Lower lobe of right lung (tissue), 2 donors: ENCODE data around the gene TLX1. TPM values are rescaled to one million over a fixed set of nuclear protein-coding genes. Genes with fewer than 3 reads are reported as not detected.

ENCODE experiments used
- ATAC-seq, 2 donors: fragments of 200-7000 bp; cut with Tn5 transposase; one replicate each; pipeline ENCODE4 v1.9.1; 2020 to 2022; ENCODE audit warnings: mild to moderate bottlenecking in 2 of 2, moderate library complexity in 2 of 2
- DNase-seq: peaks from one replicate; pipeline ENCODE4 v3.0.0-alpha.2; 2020
- H3K27ac ChIP-seq: fragments of 200-600 bp; one replicate; pipeline ENCODE4 v1.8.0; 2022
- H3K27me3 ChIP-seq: fragments of 200-600 bp; one replicate; pipeline ENCODE4 v1.8.0; 2022; ENCODE audit warnings: low read depth
- H3K36me3 ChIP-seq: fragments of 200-600 bp; one replicate; pipeline ENCODE4 v1.8.0; 2022; ENCODE audit warnings: mild to moderate bottlenecking
- H3K4me1 ChIP-seq: fragments of 200-600 bp; one replicate; pipeline ENCODE4 v1.8.0; 2022
- H3K4me3 ChIP-seq: fragments of 200-600 bp; one replicate; pipeline ENCODE4 v1.8.0; 2022; ENCODE audit warnings: mild to moderate bottlenecking
- H3K9me3 ChIP-seq: fragments of 200-600 bp; one replicate; pipeline ENCODE4 v1.8.0; 2022
- CTCF ChIP-seq: fragments of 200-600 bp; IDR thresholded peaks from one replicate; pipeline ENCODE4 v1.8.0; 2022; ENCODE audit warnings: antibody characterized with exemption, mild to moderate bottlenecking
- intact Hi-C: fragments of 100-400 bp; cut with DNase I; formaldehyde crosslinking; loops from one replicate; pipeline ENCODE4 v1.11.0; 2022
- total RNA-seq: library from RNA; stranded (reverse); fragmentation: NEBNext Ultra II Directional; extraction: Animal tissue kit (Norgen Biotek cat#: 25700); gene quantifications from one replicate; pipeline ENCODE4 v1.2.1, GENCODE V29; 2021
- donor health status: DM: no; HTN: yes; CAD: no; lungs with severe emphysema.

The TLX1 gene
- total RNA-seq, 1 donor from 2014 or later = not detected

GRCh38 chr10:101132636-101133473, 1.8 kb downstream of the TLX1 start:
- Histone ChIP-seq H3K27ac (no peak overlapping the region), H3K27me3 (peaks cover 100% of the 10 kb centered on the region), H3K36me3 (no peaks in the 10 kb centered on the region), H3K4me3 (no peak overlapping the region), H3K4me1 (peaks cover 44% of the 10 kb centered on the region), H3K9me3 (no peaks in the 10 kb centered on the region)
- DNase-seq = no peak
- no peak for TF ChIP-seq CTCF
- ATAC-seq = no peak
- intact Hi-C loops = no loop called here

GRCh38 chr10:101133489-101134298, 2.6 kb downstream of the TLX1 start:
- ATAC-seq (no peak), DNase-seq (no peak)
- no peaks in the 10 kb centered on the region for H3K9me3 ChIP-seq
- no peaks in the 10 kb centered on the region for H3K36me3 ChIP-seq
- TF ChIP-seq CTCF = no peak
- no peak overlapping the region for H3K4me3 ChIP-seq
- H3K27me3 ChIP-seq = peaks cover 100% of the 10 kb centered on the region
- H3K4me1 ChIP-seq = peaks cover 44% of the 10 kb centered on the region
- intact Hi-C loops = no loop called here
- H3K27ac ChIP-seq = no peak overlapping the region

GRCh38 chr10:101134299-101135127, 3.4 kb downstream of the TLX1 start:
- intact Hi-C loops = no loop called here
- ATAC-seq (no peak), DNase-seq (no peak)
- H3K27ac ChIP-seq = no peak overlapping the region
- no peaks in the 10 kb centered on the region for H3K36me3 ChIP-seq
- H3K4me3 ChIP-seq = peak overlapping the region; percentile 36
- H3K9me3 ChIP-seq = no peaks in the 10 kb centered on the region
- peaks cover 100% of the 10 kb centered on the region for H3K27me3 ChIP-seq
- no peak for TF ChIP-seq CTCF
- peaks cover 44% of the 10 kb centered on the region for H3K4me1 ChIP-seq

GRCh38 chr10:101135141-101136006, 4.3 kb downstream of the TLX1 start:
- peak in 1 of 2 donors; percentile 4 for ATAC-seq
- intact Hi-C loops = no loop called here
- Histone ChIP-seq H3K9me3 (no peaks in the 10 kb centered on the region), H3K4me3 (peak overlapping the region; percentile 36), H3K27ac (no peak overlapping the region), H3K4me1 (peaks cover 49% of the 10 kb centered on the region), H3K27me3 (peaks cover 100% of the 10 kb centered on the region), H3K36me3 (no peaks in the 10 kb centered on the region)
- DNase-seq = no peak
- TF ChIP-seq CTCF = no peak
